NCI-H345 treated with DMSO at 0.1 percent for 48 hours (cell line): ENCODE results near the gene DGAT2L6.

Experiments used
- DNase-seq: peaks from one replicate; lab custom pipeline; 2025; ENCODE audit not compliant: unreplicated experiment; lab: John Stamatoyannopoulos, UW

Gene DGAT2L6, protein sequence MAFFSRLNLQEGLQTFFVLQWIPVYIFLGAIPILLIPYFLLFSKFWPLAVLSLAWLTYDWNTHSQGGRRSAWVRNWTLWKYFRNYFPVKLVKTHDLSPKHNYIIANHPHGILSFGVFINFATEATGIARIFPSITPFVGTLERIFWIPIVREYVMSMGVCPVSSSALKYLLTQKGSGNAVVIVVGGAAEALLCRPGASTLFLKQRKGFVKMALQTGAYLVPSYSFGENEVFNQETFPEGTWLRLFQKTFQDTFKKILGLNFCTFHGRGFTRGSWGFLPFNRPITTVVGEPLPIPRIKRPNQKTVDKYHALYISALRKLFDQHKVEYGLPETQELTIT

DNA sequence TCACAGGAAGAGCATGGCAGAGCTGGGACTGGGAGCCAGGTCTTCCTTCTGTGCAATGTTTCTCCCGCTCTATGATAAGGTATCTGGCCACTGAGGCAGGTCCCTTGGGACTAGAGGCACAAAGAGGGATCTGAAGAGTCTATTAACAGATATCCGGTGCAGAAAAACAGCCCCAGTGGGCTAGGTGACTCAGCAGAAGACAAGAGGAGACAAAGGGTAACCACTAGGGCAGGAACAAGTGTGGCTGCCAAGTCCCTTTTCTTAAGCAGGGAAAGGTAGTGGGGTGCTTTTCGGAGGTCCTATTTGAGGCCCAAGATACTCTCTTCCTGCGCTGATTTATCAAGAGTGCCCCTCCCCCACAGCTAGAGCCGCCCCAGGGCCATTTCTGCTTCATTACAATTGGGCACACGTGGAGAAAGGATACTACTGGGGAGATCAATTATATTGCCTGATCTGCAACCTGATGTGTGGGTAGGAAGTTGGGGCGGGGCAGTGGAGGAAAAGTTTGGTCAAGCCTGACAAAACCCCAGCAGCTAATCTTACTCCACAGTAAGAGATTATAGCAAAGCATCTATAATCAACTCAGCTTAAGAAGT, at the start of gene DGAT2L6:
TSS of gene DGAT2L6 (plus strand) at position 546 of the 596 bp plus-strand sequence. CDS start 100 bp downstream, outside the sequence.
- DNase-seq, result peak; percentile 10

DNA sequence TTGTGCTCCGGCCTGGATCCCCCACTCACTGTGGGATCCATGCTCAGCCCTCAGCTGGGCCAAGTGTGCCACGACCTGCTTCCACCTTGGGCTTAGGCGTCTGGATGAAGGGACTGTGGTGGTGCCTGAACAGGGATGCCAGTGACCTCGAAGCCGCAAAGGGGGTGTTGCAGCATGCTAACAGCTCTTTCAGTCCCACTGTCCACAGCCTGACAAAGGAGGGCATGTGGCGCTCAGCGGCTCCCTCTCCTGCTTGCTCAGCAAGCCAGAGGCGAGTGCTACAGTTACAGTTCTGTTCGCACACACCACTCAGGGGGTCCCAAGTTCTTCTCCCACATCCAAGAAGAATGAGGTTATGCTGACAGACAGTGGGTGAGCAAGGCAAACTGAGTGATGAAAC, 49.2 kb upstream of the DGAT2L6 start:
- DNase-seq, result no peak

DNA sequence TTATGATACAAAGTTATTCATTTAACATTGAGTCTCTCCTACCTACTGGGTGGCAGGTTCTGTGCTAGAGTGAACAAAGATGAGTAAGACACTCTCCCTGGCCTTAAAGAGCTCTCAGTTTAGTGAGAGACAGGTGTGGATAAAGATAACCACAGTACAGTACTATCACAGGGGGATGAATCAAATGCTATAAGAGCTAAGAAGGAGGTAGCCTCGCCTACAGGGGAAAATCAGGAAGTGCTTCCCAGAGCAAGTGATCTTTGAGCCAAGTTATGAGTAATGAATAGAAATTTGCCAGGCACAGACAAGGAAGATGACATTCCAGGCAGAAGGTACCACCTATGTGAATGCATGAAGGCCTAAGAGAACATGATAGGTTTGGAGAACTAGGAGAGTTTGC, 47.5 kb upstream of the DGAT2L6 start:
- DNase-seq, result no peak

DNA sequence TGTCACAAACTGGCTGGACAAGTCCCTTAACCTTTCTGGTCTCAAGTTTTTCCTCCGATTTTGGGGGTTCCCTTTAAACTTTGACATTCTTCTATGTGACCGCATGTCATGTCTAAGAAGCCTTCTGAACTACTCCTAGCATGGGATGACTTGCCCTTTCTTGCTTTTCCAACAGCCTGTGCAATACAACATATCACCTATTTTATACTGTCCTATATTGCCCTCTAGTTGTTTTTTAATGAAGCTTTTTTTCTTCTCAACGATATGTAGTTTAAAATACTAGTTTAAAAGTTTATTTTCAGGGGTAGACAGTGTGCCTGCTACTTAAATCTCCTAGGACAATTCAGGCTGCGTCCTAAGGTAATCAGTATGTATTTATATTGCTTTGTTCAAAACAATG, 45.1 kb upstream of the DGAT2L6 start:
- DNase-seq, result no peak

DNA sequence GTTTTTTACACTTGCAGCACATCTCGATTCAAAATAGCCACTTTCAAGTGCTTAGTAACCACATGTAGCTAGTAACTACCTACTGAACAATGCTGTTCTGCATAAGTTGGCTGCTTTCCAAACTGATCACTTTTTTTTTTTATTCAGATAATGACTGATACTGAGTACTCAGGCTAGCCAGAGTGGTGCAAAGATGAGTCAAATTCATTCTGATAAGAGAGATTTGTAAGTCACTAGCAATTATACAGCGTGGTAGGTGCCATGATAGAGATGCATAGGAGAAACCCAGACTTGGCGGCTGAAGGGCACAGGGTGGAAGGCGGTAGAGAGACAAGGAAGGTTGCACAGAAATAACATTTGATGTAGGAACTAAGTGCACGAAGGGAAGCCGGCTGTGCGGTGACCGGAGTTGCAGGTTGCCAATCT, 44.4 kb upstream of the DGAT2L6 start:
- peak; percentile 59 for DNase-seq

DNA sequence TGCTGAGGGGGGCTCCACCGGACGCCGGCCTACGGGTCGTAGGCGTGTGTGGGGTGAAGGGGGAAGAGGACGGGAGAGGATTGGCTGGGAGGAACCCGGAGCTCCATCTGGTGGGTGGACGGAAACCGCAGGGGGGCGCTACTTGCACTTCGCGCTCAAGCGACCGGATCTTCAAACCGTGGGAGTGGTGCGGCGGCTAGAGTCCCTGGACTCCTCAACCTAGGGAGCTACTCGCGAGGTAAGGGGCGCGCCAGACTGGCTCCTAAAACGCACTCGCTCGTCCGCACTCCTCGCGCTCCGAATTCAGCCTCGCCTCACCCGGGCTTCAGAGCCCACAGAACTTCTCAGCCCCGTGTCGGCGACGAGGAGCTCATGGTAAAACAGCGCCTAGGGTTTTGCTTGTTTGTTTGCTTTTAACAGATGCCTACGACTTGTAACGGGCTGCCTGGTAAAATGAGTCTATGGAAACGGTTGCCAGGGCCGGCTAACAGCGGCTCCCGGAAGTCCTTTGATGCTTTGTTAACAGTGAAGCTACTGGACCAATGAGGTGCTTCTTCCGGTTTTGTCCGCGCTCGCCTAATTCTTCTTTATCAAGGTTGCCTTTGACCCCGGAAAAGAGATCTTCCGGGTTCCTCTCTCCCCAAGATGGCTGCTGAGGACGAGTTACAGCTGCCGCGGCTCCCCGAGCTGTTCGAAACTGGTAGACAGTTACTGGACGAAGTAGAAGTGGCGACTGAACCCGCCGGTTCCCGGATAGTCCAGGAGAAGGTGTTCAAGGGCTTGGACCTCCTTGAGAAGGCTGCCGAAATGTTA, 43.8 kb upstream of the DGAT2L6 start, which contains the start of gene IGBP1:
TSS of gene IGBP1 (plus strand) at position 145 of the 813 bp plus-strand sequence. CDS start at position 646, 501 bp downstream.
- peak; percentile 91 for DNase-seq

DNA sequence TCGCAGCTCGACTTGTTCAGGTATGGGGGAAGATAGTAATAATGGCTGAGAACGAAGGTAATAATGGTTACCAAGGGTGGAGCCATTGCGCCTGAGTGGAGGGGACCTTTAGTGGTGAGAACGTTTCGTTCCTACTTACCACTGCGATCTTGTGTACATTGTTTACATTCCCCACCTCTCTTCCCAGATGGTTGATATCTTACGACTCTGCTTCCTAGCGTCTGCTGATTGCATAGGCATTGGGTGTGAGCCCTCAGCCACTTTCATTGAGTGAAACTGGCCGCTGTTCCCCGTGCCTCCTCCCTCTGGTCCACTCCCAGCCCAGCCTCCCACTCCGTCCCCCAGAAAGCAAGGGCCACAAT, 43.2 kb upstream of the DGAT2L6 start:
- DNase-seq, result peak; percentile 15

DNA sequence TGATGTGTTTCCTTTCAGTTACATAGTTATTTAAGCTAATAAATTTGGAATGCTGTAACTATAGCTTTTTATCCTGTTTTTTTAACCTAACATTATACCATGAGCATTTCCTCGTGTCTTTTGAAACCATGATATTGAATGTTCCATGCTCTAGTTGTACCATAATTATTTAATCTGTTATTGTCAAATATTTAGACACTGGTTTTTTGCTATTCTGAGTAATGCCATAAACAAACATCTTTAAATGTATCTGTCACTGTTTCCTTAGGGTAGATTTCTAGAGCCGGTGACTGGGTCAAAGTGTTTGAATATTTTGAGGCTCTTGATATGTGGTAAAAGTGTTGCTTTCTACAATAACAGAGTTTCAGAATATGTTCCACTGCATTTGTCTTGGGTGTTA, 38.7 kb upstream of the DGAT2L6 start:
- no peak for DNase-seq

DNA sequence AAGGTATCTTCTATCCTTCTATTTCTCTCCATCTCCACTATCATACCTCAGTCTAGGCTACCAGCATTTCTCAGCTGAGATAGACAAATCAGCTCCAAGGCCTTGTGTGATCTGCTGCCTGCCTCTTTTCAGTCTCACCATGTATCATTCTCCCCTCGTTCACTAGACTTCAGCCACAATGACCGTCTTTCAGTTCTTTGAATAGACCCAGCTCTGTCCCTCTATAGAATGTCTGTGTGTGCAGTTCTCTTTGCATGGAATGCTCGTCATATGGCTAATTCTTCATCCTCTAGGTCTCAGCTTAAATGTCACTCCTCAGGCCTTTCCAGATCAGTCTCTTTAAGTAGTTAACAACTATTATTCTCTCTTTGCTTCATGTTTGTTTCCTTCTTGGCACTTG, 37.5 kb upstream of the DGAT2L6 start:
- DNase-seq, result no peak

DNA sequence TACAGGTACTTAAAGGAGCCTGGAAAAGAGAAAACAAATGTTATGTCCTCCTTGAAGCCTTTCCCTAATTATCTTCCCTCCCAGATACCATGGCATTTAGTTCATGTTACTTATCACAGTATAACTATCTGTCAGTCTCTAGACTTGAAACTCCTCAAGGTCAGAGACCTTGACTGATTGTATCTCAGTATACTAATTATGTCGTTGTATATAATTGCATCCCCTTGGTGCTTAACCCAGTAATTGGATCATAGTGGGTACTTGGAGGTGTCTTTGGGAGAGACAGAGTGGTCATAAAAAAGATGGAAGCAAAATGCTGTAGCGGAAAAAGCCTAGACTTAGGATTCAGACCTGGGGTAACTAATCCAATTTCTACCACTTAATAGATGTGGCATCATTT, 35.9 kb upstream of the DGAT2L6 start:
- DNase-seq, result no peak

DNA sequence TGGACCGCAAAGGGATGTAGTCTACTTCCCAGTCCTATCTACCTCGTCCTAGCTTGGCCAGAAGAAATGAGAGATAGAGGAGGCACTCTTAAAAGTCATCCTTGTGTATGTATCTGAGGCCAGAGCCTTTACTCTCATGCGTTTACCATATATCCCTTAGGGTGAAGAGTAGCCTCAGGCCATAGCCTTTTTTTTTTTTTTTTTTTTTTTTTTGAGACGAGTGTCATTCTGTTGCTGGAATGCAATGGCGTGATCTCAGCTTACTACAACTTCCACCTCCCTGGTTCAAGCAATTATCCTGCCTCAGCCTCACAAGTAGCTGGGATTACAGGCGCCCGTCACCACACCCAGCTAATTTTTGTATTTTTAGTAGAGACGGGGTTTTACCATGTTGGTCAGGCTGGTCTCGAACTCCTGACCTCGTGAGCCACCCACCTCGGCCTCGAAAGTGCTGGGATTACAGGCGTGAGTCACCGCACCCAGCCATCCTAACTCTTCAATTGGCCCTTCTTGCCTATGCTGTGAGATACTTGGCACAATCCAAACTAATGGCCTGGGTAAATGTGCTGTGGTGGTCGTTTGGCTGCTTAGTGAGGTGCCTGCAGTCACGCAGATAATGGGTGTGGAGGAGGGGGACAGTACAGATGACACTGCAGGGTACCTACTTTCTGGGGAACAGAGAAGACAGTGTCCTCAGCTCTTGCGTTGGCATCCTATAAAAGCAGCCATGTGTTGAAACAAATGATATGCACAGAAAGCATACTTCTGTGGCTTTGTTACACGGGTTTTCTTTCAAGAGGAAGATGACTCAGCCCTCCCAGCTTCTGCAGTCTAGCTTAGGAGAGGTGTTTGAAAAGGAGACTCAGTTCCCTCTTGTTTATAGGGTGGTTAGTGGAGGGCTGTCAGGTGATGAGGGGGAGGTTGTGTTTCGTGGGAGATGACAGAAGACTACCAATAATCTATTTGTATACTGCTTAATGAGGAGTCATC, 10.4 kb upstream of the DGAT2L6 start:
- no peak for DNase-seq

DNA sequence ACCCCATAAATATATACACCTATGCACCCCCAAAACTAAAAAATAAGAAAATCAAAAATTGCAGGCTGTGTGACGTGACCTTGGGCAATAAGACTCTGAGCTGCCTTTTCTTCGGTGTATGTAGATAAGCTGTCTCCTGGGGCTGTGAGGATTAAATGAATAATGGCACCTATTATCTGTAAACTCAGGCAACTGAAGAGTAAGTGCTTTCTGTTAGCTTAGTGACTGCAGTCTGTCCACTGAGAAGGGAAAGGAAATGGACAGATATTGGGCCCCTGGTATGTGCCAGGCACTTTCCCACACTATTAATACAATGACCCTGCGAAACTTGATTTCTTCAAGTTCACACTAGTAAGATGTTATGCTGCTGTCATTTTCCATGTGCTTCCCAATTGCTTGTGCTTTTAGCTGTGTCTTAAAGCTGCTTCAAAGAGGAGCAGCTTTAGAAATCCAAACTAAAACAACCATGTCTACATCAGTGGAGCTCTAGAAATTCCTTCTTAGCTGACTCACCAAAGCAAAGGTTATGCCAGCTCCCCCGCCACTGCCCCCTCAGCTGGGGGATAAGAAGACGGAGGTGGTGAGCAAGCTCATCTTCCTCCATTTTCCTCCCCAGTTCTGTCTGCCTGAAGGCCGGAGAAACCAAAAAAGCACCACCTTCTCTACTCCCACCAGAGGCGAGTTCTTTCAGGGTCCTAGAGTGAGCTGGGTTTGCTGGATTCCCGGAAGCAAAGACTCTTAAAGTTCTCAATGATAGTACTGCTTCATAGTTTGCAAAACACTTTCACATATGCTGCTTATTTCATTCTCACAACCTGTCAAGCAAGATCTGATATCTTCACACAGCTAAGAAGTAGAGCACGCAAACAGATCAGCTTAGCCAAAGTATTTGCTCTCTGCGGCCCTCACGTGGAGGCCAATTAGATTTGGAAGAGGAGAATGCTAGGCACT, 8.8 kb upstream of the DGAT2L6 start:
- DNase-seq, result no peak

DNA sequence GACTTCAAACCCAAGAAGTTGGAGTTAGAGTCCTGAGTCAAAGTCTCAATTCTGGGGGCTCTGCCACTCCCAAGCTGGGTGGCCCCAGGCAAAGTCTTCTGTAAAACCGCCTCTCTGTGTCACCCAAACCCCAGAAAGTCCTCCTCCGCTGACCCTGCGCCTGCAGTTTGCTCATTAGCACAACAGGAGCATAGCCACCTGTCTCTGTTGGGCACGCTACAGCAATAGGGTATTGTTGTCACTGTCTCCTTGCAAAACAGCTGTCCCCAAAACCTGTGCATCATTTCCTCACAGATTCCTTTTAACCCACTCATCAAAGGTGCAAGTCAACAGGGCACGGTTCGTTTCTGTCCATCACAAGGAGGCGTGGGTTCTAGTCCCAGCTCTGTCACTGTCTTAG, 8.0 kb upstream of the DGAT2L6 start:
- DNase-seq, result no peak

DNA sequence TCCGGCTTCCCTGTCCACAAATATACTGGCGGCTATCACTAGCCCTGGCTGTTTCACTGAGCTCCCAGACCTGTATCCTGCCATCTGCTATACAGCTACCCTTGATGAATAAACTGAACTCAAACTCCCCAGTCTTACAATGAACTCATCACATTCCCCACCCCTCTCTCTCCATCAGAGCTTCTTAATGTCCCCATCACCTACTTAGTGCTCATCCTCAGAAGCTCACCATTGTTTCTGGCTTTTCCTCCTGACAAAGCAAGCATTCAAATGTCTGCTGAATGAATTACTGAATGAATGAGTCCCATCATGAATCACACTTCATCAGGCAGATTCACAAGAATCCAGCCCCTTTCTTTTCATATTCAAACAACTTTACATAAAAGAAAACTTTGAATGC, 5.7 kb upstream of the DGAT2L6 start:
- DNase-seq, result no peak

DNA sequence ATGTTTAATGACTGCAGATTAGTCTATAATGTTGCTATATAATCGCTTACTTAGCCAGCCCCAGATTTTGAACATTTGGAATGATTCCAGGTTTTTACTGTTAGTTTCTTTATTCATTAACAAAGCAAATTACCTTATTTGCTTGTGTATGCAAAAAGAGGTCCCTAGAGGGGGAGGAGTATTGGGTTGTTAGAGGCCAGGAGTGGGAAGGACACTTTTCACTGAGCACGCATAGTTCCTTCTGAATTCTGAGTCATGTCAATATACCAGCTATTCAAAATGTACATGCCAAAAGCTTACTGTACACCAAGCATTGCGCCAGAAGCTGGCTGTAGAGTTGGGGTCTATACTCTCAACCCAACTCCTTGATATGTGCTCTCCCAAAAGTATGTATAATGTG, 5.1 kb upstream of the DGAT2L6 start:
- DNase-seq, result no peak

DNA sequence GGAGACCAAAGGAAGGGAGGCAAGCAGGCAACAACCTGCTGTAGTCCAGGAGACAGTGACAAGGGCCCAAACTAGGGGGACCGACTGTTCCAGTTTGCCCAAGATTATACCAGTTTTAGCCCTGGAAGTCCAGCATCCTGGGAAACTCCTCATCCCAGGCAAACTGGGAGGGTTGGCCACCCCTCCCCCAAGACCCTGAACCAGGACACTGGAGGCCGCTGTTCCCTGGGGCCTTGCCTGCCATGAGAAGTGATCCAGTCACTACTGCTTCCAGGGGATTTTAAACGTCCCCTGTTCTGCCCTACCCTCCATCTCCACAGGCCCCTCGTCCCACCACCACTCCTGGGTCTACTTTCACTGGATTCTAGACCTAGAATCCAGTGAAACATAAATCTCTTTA, 4.3 kb upstream of the DGAT2L6 start:
- DNase-seq, result no peak

DNA sequence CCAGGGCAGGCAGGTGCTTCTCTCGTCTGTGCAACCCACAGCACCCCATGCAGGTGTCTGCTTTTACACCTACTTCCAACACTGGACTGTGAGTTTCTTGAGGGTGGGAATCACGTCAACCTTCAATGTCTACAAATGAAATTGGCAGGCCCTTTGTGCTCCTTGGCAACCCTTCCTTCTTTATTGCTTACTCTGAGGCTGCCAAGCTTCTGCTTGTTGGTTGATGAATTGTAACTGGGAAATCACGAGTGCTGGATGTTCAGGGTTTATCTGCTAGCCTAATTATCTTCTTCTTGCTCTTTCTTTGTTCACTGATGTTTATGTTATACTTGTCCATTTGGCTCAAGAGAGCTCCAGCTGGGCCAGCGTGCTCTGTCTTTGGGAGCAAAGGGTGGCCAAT, 2.5 kb upstream of the DGAT2L6 start:
- no peak for DNase-seq

DNA sequence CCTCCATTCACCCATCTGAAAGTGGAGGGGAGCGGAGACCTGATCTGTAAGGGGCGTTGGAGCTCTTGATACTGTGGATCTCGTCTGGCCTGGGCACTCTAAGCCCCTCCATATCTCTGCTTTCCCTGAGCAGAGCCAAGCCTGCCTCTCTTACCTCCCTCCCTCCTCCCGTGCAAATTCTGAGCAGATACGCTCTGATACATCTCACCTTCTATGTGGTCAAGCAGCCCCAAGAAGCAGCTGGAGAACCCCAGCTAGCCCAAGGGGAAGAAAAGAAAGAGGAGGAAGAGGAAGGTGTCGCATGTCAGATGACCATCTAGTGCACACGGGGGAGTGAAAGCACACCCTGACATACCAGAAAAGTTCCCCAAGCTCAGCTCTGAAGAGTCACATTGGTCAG, 1.9 kb upstream of the DGAT2L6 start:
- DNase-seq, result no peak

DNA sequence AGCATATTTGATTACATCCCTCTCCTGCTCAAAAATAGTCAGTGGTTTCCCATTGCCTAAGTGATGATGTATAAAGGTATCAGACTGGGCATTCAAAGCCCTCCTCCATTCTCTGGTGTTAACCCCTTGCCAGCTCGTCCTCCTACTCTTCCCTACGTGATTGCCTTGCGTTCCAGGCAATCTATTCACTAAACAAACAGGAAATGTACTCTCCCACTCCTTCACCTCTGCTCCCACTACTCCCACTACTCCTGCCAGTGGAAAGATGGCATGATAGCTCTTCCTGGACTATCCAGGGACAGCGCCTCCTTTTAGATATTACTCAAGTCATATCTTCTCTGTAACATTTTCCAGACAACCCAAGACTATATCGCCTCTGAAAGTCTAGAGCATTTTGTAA, 5.8 kb downstream of the DGAT2L6 start:
- DNase-seq, result no peak

DNA sequence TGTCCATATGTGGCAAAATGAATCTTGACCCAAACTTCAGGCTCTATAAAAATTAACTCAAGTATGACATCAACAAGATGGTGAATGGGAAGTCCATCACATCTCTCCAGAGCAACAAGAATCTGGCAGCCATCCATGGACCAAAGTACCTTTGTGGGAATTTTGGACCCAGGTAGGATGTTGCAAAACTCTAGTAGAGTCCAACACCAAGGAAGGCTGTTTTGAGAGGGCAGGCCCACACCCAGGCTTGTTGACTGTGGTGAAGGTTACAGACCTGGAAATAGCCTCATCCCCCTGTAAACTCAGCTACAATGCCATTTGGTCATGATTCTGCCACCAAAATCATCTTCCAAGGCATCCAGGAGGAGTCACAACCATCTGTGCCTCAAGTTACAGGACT, 12.9 kb downstream of the DGAT2L6 start:
- DNase-seq, result no peak
